Measurements from ENCODE around the gene CLDN3. TPM values are rescaled to one million over a fixed set of nuclear protein-coding genes. Genes with fewer than 3 reads are reported as not detected.
A peak's percentile ranks its signal among the peaks of the same experiment; 100 is the strongest.
"Not testable (repeated sequence)": the region's sequence is repeated elsewhere in the genome, so short reads cannot be mapped to it uniquely, and the experiment has no call there.

Gene CLDN3
- total RNA-seq, 1 donor from 2014 or later: not detected

DNA sequence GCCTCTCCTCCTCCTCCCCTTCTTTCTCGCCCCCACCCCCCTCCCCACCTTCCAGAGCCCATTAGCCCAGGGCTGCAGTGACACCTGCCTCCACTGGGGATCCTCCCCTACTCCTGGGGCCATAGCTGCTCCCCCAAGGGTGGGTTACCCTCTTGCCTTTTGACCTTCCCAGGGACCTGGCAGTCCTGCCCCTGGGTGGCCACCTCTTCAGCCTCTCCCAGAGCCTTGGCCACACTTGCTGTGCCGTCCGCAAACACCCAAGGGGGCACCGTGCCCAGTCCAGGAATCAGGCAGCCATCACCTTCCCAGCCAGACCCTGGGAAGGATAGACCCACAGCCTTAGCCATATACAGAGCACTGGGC, 40.9 kb upstream of the CLDN3 start:
- Histone ChIP-seq H3K4me1 (no peaks in the 10 kb centered on the region), H3K36me3 (no peaks in the 10 kb centered on the region), H3K27me3 (no peaks in the 10 kb centered on the region), H3K4me3 (no peak overlapping the region), H3K27ac (no peak overlapping the region), H3K9me3 (no peaks in the 10 kb centered on the region)
- DNase-seq (ENCODE audit: extremely low spot score in 2 of 2): no peak
- intact Hi-C loops (cut with DNase I): no loop called here
- no peak for TF ChIP-seq POLR2A (IDR thresholded peaks at IDR 0.05)
- TF ChIP-seq POLR2AphosphoS5 (IDR thresholded peaks at IDR 0.05; ENCODE audit: insufficient read depth in 1 of 2, low read depth in 1 of 2): no peak
- no peak for TF ChIP-seq CTCF (IDR thresholded peaks at IDR 0.05)

- peak in 1 of 2 donors; percentile 90 for DNase-seq (ENCODE audit: extremely low spot score in 2 of 2)
- H3K4me3 ChIP-seq: no peak overlapping the region
- no peaks in the 10 kb centered on the region for H3K9me3 ChIP-seq
- intact Hi-C loops (cut with DNase I): no loop called here
- no peak for TF ChIP-seq POLR2AphosphoS5 (IDR thresholded peaks at IDR 0.05; ENCODE audit: insufficient read depth in 1 of 2, low read depth in 1 of 2)
- TF ChIP-seq POLR2A (IDR thresholded peaks at IDR 0.05): no peak
- no peak for TF ChIP-seq CTCF (IDR thresholded peaks at IDR 0.05)
- no peaks in the 10 kb centered on the region for H3K36me3 ChIP-seq
- no peak overlapping the region for H3K27ac ChIP-seq
- no peaks in the 10 kb centered on the region for H3K27me3 ChIP-seq
- no peaks in the 10 kb centered on the region for H3K4me1 ChIP-seq
Measured at GRCh38 chr7:73809467-73809951, 39.4 kb upstream of the CLDN3 start.

DNA sequence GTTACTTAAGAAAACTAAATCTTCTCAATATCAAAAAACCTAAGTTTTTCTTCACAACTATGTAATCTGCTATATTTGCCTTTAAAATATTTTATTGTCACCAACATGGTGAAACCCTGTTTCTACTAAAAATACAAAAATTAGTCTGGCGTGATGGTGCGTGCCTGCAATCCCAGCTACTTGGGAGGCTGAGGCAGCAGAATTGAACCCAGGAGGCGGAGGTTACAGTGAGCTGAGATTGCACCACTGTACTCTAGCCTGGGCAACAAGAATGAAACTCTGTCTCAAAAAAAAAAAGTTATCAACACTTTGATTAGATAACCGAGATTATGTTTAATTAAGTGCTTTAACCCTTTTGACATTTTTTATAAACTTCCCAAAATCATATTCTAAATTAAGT, 32.4 kb upstream of the CLDN3 start:
- TF ChIP-seq CTCF (IDR thresholded peaks at IDR 0.05) (no peak), POLR2A (IDR thresholded peaks at IDR 0.05) (no peak), POLR2AphosphoS5 (IDR thresholded peaks at IDR 0.05; ENCODE audit: insufficient read depth in 1 of 2, low read depth in 1 of 2) (no peak)
- intact Hi-C loops (cut with DNase I): no loop called here
- Histone ChIP-seq H3K9me3 (no peaks in the 10 kb centered on the region), H3K36me3 (no peaks in the 10 kb centered on the region), H3K27ac (no peak overlapping the region), H3K27me3 (no peaks in the 10 kb centered on the region), H3K4me3 (no peak overlapping the region), H3K4me1 (no peaks in the 10 kb centered on the region)
- DNase-seq (ENCODE audit: extremely low spot score in 2 of 2): no peak

DNA sequence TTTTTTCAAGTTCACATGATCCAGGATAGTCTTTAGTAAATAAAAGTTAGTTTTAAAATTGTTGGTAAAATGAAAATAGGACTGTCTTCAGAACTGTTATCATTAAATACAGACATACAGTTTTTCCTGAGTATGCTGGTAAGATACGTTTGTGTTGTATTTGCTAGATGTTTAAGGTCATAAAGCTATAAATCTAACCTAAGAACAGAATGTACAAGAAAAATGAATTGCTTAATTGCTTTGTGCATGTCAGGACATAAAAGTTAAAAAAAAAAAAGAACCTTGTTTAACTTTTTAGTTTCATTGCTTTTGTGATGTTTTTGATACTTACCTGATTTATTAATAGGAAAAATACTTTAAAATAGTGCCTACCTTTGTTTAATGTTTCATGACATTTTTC, 31.5 kb upstream of the CLDN3 start:
- no peaks in the 10 kb centered on the region for H3K27me3 ChIP-seq
- no peak for TF ChIP-seq CTCF (IDR thresholded peaks at IDR 0.05)
- TF ChIP-seq POLR2AphosphoS5 (IDR thresholded peaks at IDR 0.05; ENCODE audit: insufficient read depth in 1 of 2, low read depth in 1 of 2): no peak
- TF ChIP-seq POLR2A (IDR thresholded peaks at IDR 0.05): no peak

GRCh38 chr7:73799282-73800141, 29.4 kb upstream of the CLDN3 start:
- TF ChIP-seq POLR2AphosphoS5 (IDR thresholded peaks at IDR 0.05; ENCODE audit: insufficient read depth in 1 of 2, low read depth in 1 of 2): no peak
- TF ChIP-seq POLR2A (IDR thresholded peaks at IDR 0.05): no peak
- TF ChIP-seq CTCF (IDR thresholded peaks at IDR 0.05): no peak
- no peak for DNase-seq (ENCODE audit: extremely low spot score in 2 of 2)

More for the DNA sequence above, 31.5 kb upstream of the CLDN3 start:
- H3K4me1 ChIP-seq: no peaks in the 10 kb centered on the region
- no peak overlapping the region for H3K4me3 ChIP-seq
- H3K27ac ChIP-seq: no peak overlapping the region
- no peak for DNase-seq (ENCODE audit: extremely low spot score in 2 of 2)
- no peaks in the 10 kb centered on the region for H3K9me3 ChIP-seq
- H3K36me3 ChIP-seq: no peaks in the 10 kb centered on the region
- intact Hi-C loops (cut with DNase I): no loop called here

DNA sequence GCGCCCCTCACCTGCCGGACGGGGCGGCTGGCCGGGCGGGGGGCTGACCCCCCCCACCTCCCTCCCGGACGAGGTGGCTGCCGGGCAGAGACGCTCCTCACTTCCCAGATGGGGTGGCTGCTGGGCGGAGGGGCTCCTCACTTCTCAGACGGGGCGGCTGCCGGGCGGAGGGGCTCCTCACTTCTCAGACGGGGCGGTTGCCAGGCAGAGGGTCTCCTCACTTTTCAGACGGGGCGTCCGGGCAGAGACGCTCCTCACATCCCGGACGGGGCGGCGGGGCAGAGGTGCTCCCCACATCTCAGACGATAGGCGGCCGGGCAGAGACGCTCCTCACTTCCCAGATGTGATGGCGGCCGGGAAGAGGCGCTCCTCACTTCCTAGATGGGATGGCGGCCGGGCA, 27.1 kb upstream of the CLDN3 start:
- H3K36me3 ChIP-seq; H3K4me1 ChIP-seq; DNase-seq (ENCODE audit: extremely low spot score in 2 of 2); H3K27ac ChIP-seq; H3K27me3 ChIP-seq; H3K4me3 ChIP-seq; H3K9me3 ChIP-seq; intact Hi-C loops (cut with DNase I): not testable (repeated sequence)

More at GRCh38 chr7:73799282-73800141, 29.4 kb upstream of the CLDN3 start:
- no peaks in the 10 kb centered on the region for H3K4me1 ChIP-seq
- intact Hi-C loops (cut with DNase I): no loop called here
- H3K36me3 ChIP-seq: no peaks in the 10 kb centered on the region
- no peak overlapping the region for H3K27ac ChIP-seq
- H3K4me3 ChIP-seq: no peak overlapping the region
- H3K27me3 ChIP-seq: no peaks in the 10 kb centered on the region
- no peaks in the 10 kb centered on the region for H3K9me3 ChIP-seq

- H3K4me1 ChIP-seq; intact Hi-C loops (cut with DNase I); H3K27me3 ChIP-seq; H3K9me3 ChIP-seq; H3K27ac ChIP-seq; DNase-seq (ENCODE audit: extremely low spot score in 2 of 2); H3K36me3 ChIP-seq; H3K4me3 ChIP-seq: not testable (repeated sequence)
Measured at GRCh38 chr7:73796656-73797055, 26.6 kb upstream of the CLDN3 start.

All from vagina (tissue), 2 donors.